ENCODE measurements around the gene TMEM242. TPM values are rescaled to one million over a fixed set of nuclear protein-coding genes. Genes with fewer than 3 reads are reported as not detected.

Gene TMEM242
- polyA plus RNA-seq, 1 of the 3 experiments (the other 2 are of a cell fraction), result 7.4 TPM

- Histone ChIP-seq H3K4me3 (ENCODE audit: low read depth in 2 of 2, low read length in 1 of 2) (no peak overlapping the region), H3F3A (replicated peaks; ENCODE audit: insufficient read depth) (no peaks in the 10 kb centered on the region), H3K4me2 (no peak overlapping the region), H3K27me3 (ENCODE audit: insufficient read depth) (no peaks in the 10 kb centered on the region), H3K9me2 (no peaks in the 10 kb centered on the region), H3K79me2 (ENCODE audit: insufficient read depth) (no peaks in the 10 kb centered on the region), H3K9me3 (no peaks in the 10 kb centered on the region), H4K20me1 (ENCODE audit: insufficient read depth) (no peaks in the 10 kb centered on the region), H3K27ac (ENCODE audit: low read depth in 2 of 2, low read length in 1 of 2) (no peak overlapping the region), H3K4me1 (ENCODE audit: control insufficient read depth in 1 of 2, insufficient read depth in 2 of 2, low read depth in 1 of 2, low read length in 1 of 2) (peaks cover 0 to 39% of the 10 kb centered on the region in 2 experiments; a peak in 2 of 4 replicates), H3K36me3 (replicated peaks in 1 of 2; ENCODE audit: control insufficient read depth in 1 of 2, insufficient read depth in 2 of 2, low read length in 1 of 2) (no peaks in the 10 kb centered on the region), H2AFZ (ENCODE audit: low read depth) (no peak overlapping the region), H3K9ac (no peak overlapping the region)
- DNase-seq, result no peak
- CTCF ChIA-PET, result interaction anchor here (1.5 kb wide), 1 partner anchor 10 kb away, joined by 3 read pairs; no protein-coding TSS in a partner anchor
- WGBS (ENCODE audit: low lambda C conversion rate), result 8% methylated on average over 1 of the region's 1 CpG
- TF ChIP-seq SMC3 (IDR thresholded peaks at IDR 0.05; ENCODE audit: low read depth, low read length) (no peak), TAF1 (IDR thresholded peaks at IDR 0.05; ENCODE audit: borderline replicate concordance, low read depth, low read length) (no peak), MEF2A (IDR thresholded peaks at IDR 0.05; ENCODE audit: borderline replicate concordance, low read depth) (no peak), RCOR1 (IDR thresholded peaks at IDR 0.05; ENCODE audit: low read length) (no peak), MAX (IDR thresholded peaks at IDR 0.05; ENCODE audit: low read depth) (no peak), CHD2 (IDR thresholded peaks at IDR 0.05; ENCODE audit: low read length, partially characterized antibody) (no peak), NRF1 (IDR thresholded peaks at IDR 0.05; ENCODE audit: low read depth, low read length) (no peak), RXRA (IDR thresholded peaks at IDR 0.05; ENCODE audit: borderline replicate concordance, low read depth) (no peak), SIN3A (IDR thresholded peaks at IDR 0.05; ENCODE audit: borderline replicate concordance, low read depth, low read length) (no peak), FOSL2 (IDR thresholded peaks at IDR 0.05; ENCODE audit: borderline replicate concordance, low read depth) (no peak), JUND (IDR thresholded peaks at IDR 0.05) (no peak), REST (IDR thresholded peaks at IDR 0.05; ENCODE audit: low read depth, low read length) (no peak), GATA2 (CRISPR knock-in tag; IDR thresholded peaks at IDR 0.05) (no peak), GABPA (IDR thresholded peaks at IDR 0.05; ENCODE audit: low read depth) (no peak), POLR2AphosphoS5 (IDR thresholded peaks at IDR 0.05; ENCODE audit: low read depth, low read length) (no peak), ZBTB33 (IDR thresholded peaks at IDR 0.05; ENCODE audit: borderline replicate concordance, low read depth) (no peak), CTCF (IDR thresholded peaks at IDR 0.05) (no peak), RFX5 (IDR thresholded peaks at IDR 0.05; ENCODE audit: low read length) (no peak)
- POLR2A ChIA-PET, result no interaction called here
These were observed 75.1 kb downstream of the TMEM242 start for GRCh38 chr6:157248264-157248663.
